ENCODE measurements around the gene ACTN4.

- TF ChIP-seq CTCF (IDR thresholded peaks at IDR 0.05) (no peak), POLR2A (IDR thresholded peaks at IDR 0.05) (no peak)
Observed at GRCh38 chr19:38617283-38617763, 30.1 kb upstream of the ACTN4 start.
